Keratinocyte (primary cell): ENCODE data around the gene BACH1. TPM values are rescaled to one million over a fixed set of nuclear protein-coding genes. Genes with fewer than 3 reads are reported as not detected.

Experiments used
- DNase-seq: peaks from one replicate; pipeline ENCODE4 v3.0.0-alpha.2; 2011; ENCODE audit warnings: low read depth, missing footprints, low spot score
- FAIRE-seq: peaks from 2 replicates; lab custom pipeline; 2011; peaks lifted over from hg19 to GRCh38; lab: Jason Lieb, UNC
- H2AFZ ChIP-seq: 2 replicates; pipeline ENCODE4 v1.6.0; 2012; ENCODE audit warnings: low read length, control low read depth, inconsistent platforms; ENCODE audit not compliant: control insufficient read depth
- H3K27ac ChIP-seq: 2 replicates; pipeline ENCODE4 v1.5.1; 2011; ENCODE audit warnings: low read length; ENCODE audit not compliant: control insufficient read depth, insufficient read depth
- H3K27me3 ChIP-seq: 3 replicates; pipeline ENCODE4 v1.6.0; 2011; ENCODE audit warnings: low read length; ENCODE audit not compliant: control insufficient read depth, insufficient read depth; ENCODE audit errors: extremely low read depth
- H3K36me3 ChIP-seq, 2 experiments: 2 replicates in 1 of 2; 3 replicates in 1 of 2; pipeline ENCODE4 v1.5.1; 2011; ENCODE audit warnings: low read length in 2 of 2, mild to moderate bottlenecking in 1 of 2; ENCODE audit not compliant: control insufficient read depth in 2 of 2, insufficient read depth in 2 of 2; ENCODE audit errors: extremely low read depth in 1 of 2
- H3K4me1 ChIP-seq: 3 replicates; pipeline ENCODE4 v1.5.1; 2011; ENCODE audit warnings: low read length; ENCODE audit not compliant: control insufficient read depth, insufficient read depth; ENCODE audit errors: extremely low read depth
- H3K4me2 ChIP-seq: 3 replicates; pipeline ENCODE4 v1.6.0; 2011; ENCODE audit warnings: low read depth, low read length; ENCODE audit not compliant: control insufficient read depth, insufficient read depth; ENCODE audit errors: extremely low read depth
- H3K4me3 ChIP-seq, 3 experiments: fragments of 200-600 bp in 1 of 3; sonication (generic) in 1 of 3; 2 replicates in 2 of 3; 3 replicates in 1 of 3; pipeline ENCODE4 v1.5.1; 2011 to 2016; ENCODE audit warnings: low read length in 3 of 3, mild to moderate bottlenecking in 3 of 3, control low read depth in 2 of 3, inconsistent platforms in 1 of 3, low read depth in 1 of 3, mixed read lengths in 1 of 3, mixed run types in 1 of 3, moderate library complexity in 1 of 3; ENCODE audit not compliant: control insufficient read depth in 2 of 3, insufficient read depth in 2 of 3; ENCODE audit errors: extremely low read depth in 1 of 3
- H3K79me2 ChIP-seq: 2 replicates; pipeline ENCODE4 v1.6.0; 2012; ENCODE audit warnings: low read length; ENCODE audit not compliant: control insufficient read depth, insufficient read depth
- H3K9ac ChIP-seq: 3 replicates; pipeline ENCODE4 v1.6.0; 2011; ENCODE audit warnings: low read length; ENCODE audit not compliant: control insufficient read depth, insufficient read depth; ENCODE audit errors: extremely low read depth
- H3K9me1 ChIP-seq: 3 replicates; pipeline ENCODE4 v1.6.0; 2011; ENCODE audit warnings: low read length; ENCODE audit not compliant: control insufficient read depth, insufficient read depth; ENCODE audit errors: extremely low read depth
- H3K9me3 ChIP-seq: 2 replicates; pipeline ENCODE4 v1.5.1; 2012; ENCODE audit warnings: low read depth, low read length; ENCODE audit not compliant: control insufficient read depth
- H4K20me1 ChIP-seq: 3 replicates; pipeline ENCODE4 v1.6.0; 2011; ENCODE audit warnings: low read length; ENCODE audit not compliant: control insufficient read depth, insufficient read depth; ENCODE audit errors: extremely low read depth
- CTCF ChIP-seq, 3 experiments: IDR thresholded peaks in 1 of 3; conservative IDR thresholded peaks in 1 of 3; optimal IDR thresholded peaks in 1 of 3; 2 replicates in 2 of 3; 3 replicates in 1 of 3; pipeline versions ENCODE3 to v1.5.1; 2011; ENCODE audit warnings: low read length in 3 of 3, mild to moderate bottlenecking in 3 of 3, moderate library complexity in 2 of 3, control low read depth in 1 of 3, inconsistent platforms in 1 of 3; ENCODE audit not compliant: insufficient read depth in 2 of 3; ENCODE audit errors: extremely low read depth in 1 of 3
- EZH2 ChIP-seq: IDR thresholded peaks from one replicate; pipeline ENCODE4 v1.6.1; 2012; ENCODE audit warnings: inconsistent platforms, mild to moderate bottlenecking, low read length, moderate library complexity
- dilution Hi-C: fragments of 300-500 bp; cut with MboI; formaldehyde crosslinking; loops from one replicate; pipeline ENCODE4 v1.7.0; 2020; ENCODE audit warnings: low sequenced_read_pairs; ENCODE audit not compliant: extremely low pct_ligation_motif_present
- polyA plus RNA-seq, 5 experiments: library from polyadenylated mRNA; depleted of rRNA in 3 of 5; stranded (reverse) in 3 of 5; stranded (forward) in 1 of 5; unstranded in 1 of 5; fragments of >200 nt; gene quantifications; 1 replicate in 1 of 5; 2 replicates in 3 of 5; 3 replicates in 1 of 5; pipeline versions ENCODE4 v1.2.1 to v1.2.3, GENCODE V29; 2011 to 2012; ENCODE audit warnings: missing spikeins in 2 of 5, low read depth in 1 of 5, low replicate concordance in 1 of 5

The BACH1 gene
- polyA plus RNA-seq, 1 donor (not counting 4 experiments of a cell fraction or from before 2014, with no cell fraction given): 33.1 TPM

- Histone ChIP-seq H3K9me3 (no peaks in the 10 kb centered on the region), H3K27me3 (no peaks in the 10 kb centered on the region), H3K9ac (peak overlapping the region; percentile 35), H3K4me2 (peak overlapping the region; percentile 42), H3K9me1 (no peaks in the 10 kb centered on the region), H3K4me1 (peaks cover 29% of the 10 kb centered on the region), H3K4me3 (peak overlapping the region in 2 of 3 experiments; percentile 25 to 61), H3K27ac (no peak overlapping the region), H3K79me2 (peaks cover 34% of the 10 kb centered on the region), H2AFZ (peak overlapping the region; percentile 41), H3K36me3 (no peaks in the 10 kb centered on the region), H4K20me1 (peaks cover 13% of the 10 kb centered on the region)
- DNase-seq (no peak), FAIRE-seq (no peak)
- TF ChIP-seq CTCF (optimal IDR thresholded peaks at IDR 0.05 in 1 of 3, IDR thresholded peaks at IDR 0.05 in 1 of 3, conservative IDR thresholded peaks at IDR 0.05 in 1 of 3; ENCODE audit: extremely low read depth in 1 of 3, insufficient read depth in 2 of 3, low read length in 3 of 3) (no peak), EZH2 (no peak)
- dilution Hi-C loops: no loop called here
Observed at GRCh38 chr21:29297483-29298347, 1.0 kb upstream of the BACH1 start.

- Histone ChIP-seq H3K27ac (peak overlapping the region; percentile 100), H3K9me3 (no peaks in the 10 kb centered on the region), H3K9me1 (no peaks in the 10 kb centered on the region), H3K4me2 (peak overlapping the region; percentile 100), H3K27me3 (no peaks in the 10 kb centered on the region), H3K4me1 (peaks cover 38% of the 10 kb centered on the region), H3K4me3 (peak overlapping the region; percentile 61 to 100 (median 94)), H3K79me2 (peaks cover 50% of the 10 kb centered on the region), H3K36me3 (no peaks in the 10 kb centered on the region), H4K20me1 (peaks cover 13% of the 10 kb centered on the region), H2AFZ (no peak overlapping the region), H3K9ac (peak overlapping the region; percentile 100)
- no peak for DNase-seq
- TF ChIP-seq EZH2 (no peak), CTCF (optimal IDR thresholded peaks at IDR 0.05 in 1 of 3, IDR thresholded peaks at IDR 0.05 in 1 of 3, conservative IDR thresholded peaks at IDR 0.05 in 1 of 3; ENCODE audit: extremely low read depth in 1 of 3, insufficient read depth in 2 of 3, low read length in 3 of 3) (no peak)
- dilution Hi-C loops: no loop called here
- no peak for FAIRE-seq
Observed at GRCh38 chr21:29299046-29299915, 559 bp downstream of the BACH1 start.
